ENCODE measurements around the gene GRHL3. TPM values are rescaled to one million over a fixed set of nuclear protein-coding genes. Genes with fewer than 3 reads are reported as not detected.

The GRHL3 gene
- total RNA-seq, 1 experiment from 2014 or later: 2.5 TPM

GRCh38 chr1:24364975-24365678, 46.0 kb downstream of the GRHL3 start (continued):
- TF ChIP-seq ZNF532 (CRISPR knock-in tag; IDR thresholded peaks at IDR 0.05; ENCODE audit: borderline replicate concordance) (no peak), ATF6 (CRISPR knock-in tag; IDR thresholded peaks at IDR 0.05) (no peak), ZNF121 (CRISPR knock-in tag; IDR thresholded peaks at IDR 0.05) (no peak), GTF2I (CRISPR knock-in tag; conservative IDR thresholded peaks at IDR 0.05) (no peak), SMAD4 (CRISPR knock-in tag; IDR thresholded peaks at IDR 0.05) (no peak), ZNF396 (CRISPR knock-in tag; IDR thresholded peaks at IDR 0.05; ENCODE audit: borderline replicate concordance) (no peak), JAZF1 (CRISPR knock-in tag; IDR thresholded peaks at IDR 0.05) (no peak), CBFB (CRISPR knock-in tag; IDR thresholded peaks at IDR 0.05; ENCODE audit: low read depth) (no peak)

- CTCF ChIA-PET: interaction anchor here (1.4 kb wide), 1 partner anchor 165 kb away, joined by 6 read pairs; no protein-coding TSS in a partner anchor
- H3K4me3 Mint-ChIP-seq: no peak overlapping the region
- DNase-seq (ENCODE audit: low spot score): no peak
- no peak for TF ChIP-seq GRHL2 (CRISPR knock-in tag; IDR thresholded peaks at IDR 0.05; ENCODE audit: insufficient replicate concordance, severe bottlenecking)
- no peak for TF ChIP-seq ZNF281 (CRISPR knock-in tag; IDR thresholded peaks at IDR 0.05)
- TF ChIP-seq HMGA2 (CRISPR knock-in tag; IDR thresholded peaks at IDR 0.05): no peak
- TF ChIP-seq ATF1 (CRISPR knock-in tag; IDR thresholded peaks at IDR 0.05): no peak
- no peak for TF ChIP-seq NFYB (CRISPR knock-in tag; conservative IDR thresholded peaks at IDR 0.05; ENCODE audit: low read depth)
- no peak for TF ChIP-seq ELF4 (CRISPR knock-in tag; IDR thresholded peaks at IDR 0.05; ENCODE audit: low read depth)
- TF ChIP-seq ZNF671 (CRISPR knock-in tag; IDR thresholded peaks at IDR 0.05): no peak
- TF ChIP-seq AR (CRISPR knock-in tag; IDR thresholded peaks at IDR 0.05): no peak
- no peak for TF ChIP-seq ARID4B (CRISPR knock-in tag; IDR thresholded peaks at IDR 0.05; ENCODE audit: borderline replicate concordance)
- no peak for TF ChIP-seq ETV6 (CRISPR knock-in tag; IDR thresholded peaks at IDR 0.05)
- TF ChIP-seq KAT7 (CRISPR knock-in tag; IDR thresholded peaks at IDR 0.05; ENCODE audit: borderline replicate concordance): no peak
- no peak for TF ChIP-seq ZNF317 (CRISPR knock-in tag; IDR thresholded peaks at IDR 0.05; ENCODE audit: borderline replicate concordance, low read depth)
Observed at GRCh38 chr1:24366707-24367106, 47.5 kb downstream of the GRHL3 start.

More at GRCh38 chr1:24366707-24367106, 47.5 kb downstream of the GRHL3 start:
- Mint-ChIP-seq H3K4me1 (peaks cover 3% of the 10 kb centered on the region; the same call in 1 of the 2 replicates), H3K36me3 (no peaks in the 10 kb centered on the region), H3K27me3 (ENCODE audit: low read depth) (no peaks in the 10 kb centered on the region), H3K9me3 (no peaks in the 10 kb centered on the region), H3K27ac (no peak overlapping the region)
- ATAC-seq: no peak
- POLR2A ChIA-PET: no interaction called here
